ENCODE measurements around the gene BACE2. TPM values are rescaled to one million over a fixed set of nuclear protein-coding genes. Genes with fewer than 3 reads are reported as not detected.
A peak's percentile ranks its signal among the peaks of the same experiment; 100 is the strongest.

The BACE2 gene
- total and polyA plus RNA-seq, 12 donors = 4.5 to 36.5 (median 15.1) TPM

GRCh38 chr21:41245509-41246135 is 77.7 kb downstream of the BACE2 start:
- Histone ChIP-seq H3K9me3 (no peaks in the 10 kb centered on the region), H3K27me3 (no peaks in the 10 kb centered on the region), H3K27ac (no peak overlapping the region), H3K36me3 (peaks cover 0 to 73% (median 3%) of the 10 kb centered on the region in 9 donors), H3K4me1 (peaks cover 0 to 5% (median 0%) of the 10 kb centered on the region in 9 donors), H3K4me3 (no peak overlapping the region)
- no peak for DNase-seq
- TF ChIP-seq, protein P1, sequence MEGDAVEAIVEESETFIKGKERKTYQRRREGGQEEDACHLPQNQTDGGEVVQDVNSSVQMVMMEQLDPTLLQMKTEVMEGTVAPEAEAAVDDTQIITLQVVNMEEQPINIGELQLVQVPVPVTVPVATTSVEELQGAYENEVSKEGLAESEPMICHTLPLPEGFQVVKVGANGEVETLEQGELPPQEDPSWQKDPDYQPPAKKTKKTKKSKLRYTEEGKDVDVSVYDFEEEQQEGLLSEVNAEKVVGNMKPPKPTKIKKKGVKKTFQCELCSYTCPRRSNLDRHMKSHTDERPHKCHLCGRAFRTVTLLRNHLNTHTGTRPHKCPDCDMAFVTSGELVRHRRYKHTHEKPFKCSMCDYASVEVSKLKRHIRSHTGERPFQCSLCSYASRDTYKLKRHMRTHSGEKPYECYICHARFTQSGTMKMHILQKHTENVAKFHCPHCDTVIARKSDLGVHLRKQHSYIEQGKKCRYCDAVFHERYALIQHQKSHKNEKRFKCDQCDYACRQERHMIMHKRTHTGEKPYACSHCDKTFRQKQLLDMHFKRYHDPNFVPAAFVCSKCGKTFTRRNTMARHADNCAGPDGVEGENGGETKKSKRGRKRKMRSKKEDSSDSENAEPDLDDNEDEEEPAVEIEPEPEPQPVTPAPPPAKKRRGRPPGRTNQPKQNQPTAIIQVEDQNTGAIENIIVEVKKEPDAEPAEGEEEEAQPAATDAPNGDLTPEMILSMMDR (IDR thresholded peaks at IDR 0.05) = no peak
- ATAC-seq = no peak
- intact Hi-C loops (cut with DNase I) = no loop called here
- WGBS, 2 donors = 95 to 97% methylated on average over 20 of the region's 20 CpGs

DNA sequence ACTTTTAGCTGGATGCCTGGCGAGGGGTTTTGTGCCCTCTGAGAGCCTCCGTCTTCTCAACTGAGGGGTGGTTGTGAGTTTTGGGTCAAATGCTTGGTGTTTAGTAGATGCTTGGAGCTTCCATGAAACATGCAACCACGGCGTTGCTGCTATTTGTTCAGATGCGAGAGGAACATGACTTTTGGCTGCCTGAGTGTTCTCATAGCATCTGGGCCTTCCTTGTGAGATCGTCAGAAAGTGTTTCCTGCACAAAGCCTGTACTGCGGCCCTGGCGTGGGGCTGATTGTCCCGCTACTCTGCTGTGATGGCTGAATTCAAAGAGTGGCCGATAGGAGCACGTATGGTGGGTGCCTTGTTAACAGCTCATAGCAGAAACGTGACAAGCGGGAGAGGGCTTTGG is 78.8 kb downstream of the BACE2 start:
- intact Hi-C loops (cut with DNase I) = no loop called here
- Histone ChIP-seq H3K4me1 (peaks cover 0 to 8% (median 0%) of the 10 kb centered on the region in 9 donors), H3K27ac (peak overlapping the region in 3 of 10 donors; percentile 5 to 51 (median 51)), H3K9me3 (no peaks in the 10 kb centered on the region), H3K27me3 (no peaks in the 10 kb centered on the region), H3K4me3 (no peak overlapping the region), H3K36me3 (peaks cover 0 to 73% (median 13%) of the 10 kb centered on the region in 9 donors)
- DNase-seq = no peak
- ATAC-seq = no peak
- TF ChIP-seq, protein P1 (IDR thresholded peaks at IDR 0.05) = no peak
- 93 to 94% methylated on average over 13 of the region's 13 CpGs for WGBS, 2 donors

DNA sequence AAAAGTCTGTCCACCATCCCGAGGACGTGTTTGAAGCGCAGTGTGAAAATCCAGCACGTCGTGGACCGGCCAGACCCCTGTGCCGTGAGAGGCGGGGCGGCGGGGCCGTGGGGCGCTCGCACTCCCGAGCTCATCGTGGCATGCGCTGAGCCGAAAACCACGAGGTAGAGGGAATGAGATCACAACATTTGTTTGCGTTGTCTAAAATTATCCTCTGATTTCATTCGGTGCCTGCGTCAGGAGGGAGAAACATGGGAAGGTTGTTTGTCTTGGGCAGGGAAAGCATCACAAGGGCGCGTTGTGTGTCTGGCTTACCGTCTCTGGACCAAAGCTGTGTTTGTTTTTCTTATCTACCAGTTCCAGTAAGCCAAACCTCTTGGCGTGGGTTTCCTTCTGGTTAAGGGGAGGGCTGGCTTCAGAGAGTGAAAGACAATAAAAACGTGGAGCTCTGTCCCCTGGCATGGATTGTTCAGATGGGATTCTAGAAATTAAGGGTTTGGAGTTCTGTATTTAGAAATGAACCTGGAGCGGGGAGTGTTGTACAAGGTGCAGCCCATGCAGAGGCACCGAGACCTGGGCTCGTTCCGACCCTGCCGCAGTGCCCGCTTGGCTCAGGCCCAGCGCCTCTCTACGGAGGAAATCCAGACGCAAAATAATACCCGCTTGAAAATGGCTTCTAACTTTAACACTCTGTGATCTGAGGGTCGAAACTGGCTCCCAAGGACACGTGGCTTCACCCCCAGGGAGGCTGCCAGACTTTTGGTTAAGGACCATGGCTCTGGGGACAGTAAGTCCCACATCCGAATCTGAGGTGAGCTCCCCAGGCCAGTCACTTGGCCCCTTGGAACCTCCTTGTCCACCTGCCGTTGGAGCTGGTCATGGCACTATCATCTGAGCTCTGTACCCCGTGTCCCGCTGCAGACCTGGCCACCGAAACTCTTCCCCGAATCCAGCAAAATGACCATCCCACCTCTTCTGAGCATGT is 79.9 kb downstream of the BACE2 start:
- Histone ChIP-seq H3K4me3 (peak overlapping the region in 1 of 10 donors; percentile 7), H3K4me1 (peaks cover 0 to 8% (median 0%) of the 10 kb centered on the region in 9 donors), H3K27ac (peak overlapping the region in 3 of 10 donors; percentile 19 to 68 (median 51)), H3K9me3 (no peaks in the 10 kb centered on the region), H3K36me3 (peaks cover 0 to 77% (median 22%) of the 10 kb centered on the region in 9 donors), H3K27me3 (no peaks in the 10 kb centered on the region)
- peak; percentile 49 to 90 (median 79) for ATAC-seq
- intact Hi-C loops (cut with DNase I) = no loop called here
- TF ChIP-seq, protein P1 (IDR thresholded peaks at IDR 0.05) = no peak
- peak in 1 of 2 donors; percentile 45 for DNase-seq
- 75 to 80% methylated on average over 44 of the region's 44 CpGs for WGBS, 2 donors

- ATAC-seq = no peak
- peaks cover 0 to 80% (median 29%) of the 10 kb centered on the region in 9 donors for H3K36me3 ChIP-seq
- intact Hi-C loops (cut with DNase I) = no loop called here
Observed at GRCh38 chr21:41249476-41249875, 81.5 kb downstream of the BACE2 start.

More at GRCh38 chr21:41249476-41249875, 81.5 kb downstream of the BACE2 start:
- Histone ChIP-seq H3K9me3 (peaks cover 0 to 12% (median 4%) of the 10 kb centered on the region in 11 donors), H3K27ac (no peak overlapping the region), H3K4me3 (no peak overlapping the region), H3K27me3 (no peaks in the 10 kb centered on the region), H3K4me1 (peaks cover 0 to 8% (median 0%) of the 10 kb centered on the region in 9 donors)
- TF ChIP-seq, protein P1 (IDR thresholded peaks at IDR 0.05) = no peak
- 92 to 95% methylated on average over 11 of the region's 11 CpGs for WGBS, 2 donors
- no peak for DNase-seq

All from heart right ventricle (tissue), 16 donors.